ENCODE data around the gene POLQ. TPM values are rescaled to one million over a fixed set of nuclear protein-coding genes. Genes with fewer than 3 reads are reported as not detected.
"Not testable (repeated sequence)": the region's sequence is repeated elsewhere in the genome, so short reads cannot be mapped to it uniquely, and the experiment has no call there.

POLQ gene
- 1.4 and 2.7 TPM in 2 replicates for total RNA-seq

- Mint-ChIP-seq H3K9me3 (no peaks in the 10 kb centered on the region), H3K4me1 (peaks cover 31% of the 10 kb centered on the region), H3K4me3 (peak within 1 kb of the TSS; percentile 90), H3K36me3 (ENCODE audit: low read depth) (peaks cover 7% of the 10 kb centered on the region), H3K27ac (peak within 1 kb of the TSS; percentile 95), H3K27me3 (no peaks in the 10 kb centered on the region)
- intact Hi-C loops (cut with micrococcal nuclease) = loop anchor here (1.0 to 5.0 kb wide), 24 partner anchors 91 to 1943 kb away; partner anchors contain the start of genes DTX3L, EAF2, FAM162A and GOLGB1
- POLR2A ChIA-PET = interaction anchor here (0.8 to 4.1 kb wide), 13 partner anchors 115 to 1656 kb away, joined by 3 to 42 read pairs (median 4); partner anchors contain the start of genes EAF2, FAM162A, GOLGB1 and HCLS1
- CTCF ChIA-PET = interaction anchor here (1.3 to 4.0 kb wide), 9 partner anchors 307 to 1483 kb away, joined by 4 to 31 read pairs (median 9); partner anchors contain the start of genes FAM162A, MIX23 and SEMA5B
- DNase-seq = peak; percentile 74
- TF ChIP-seq, protein P1, sequence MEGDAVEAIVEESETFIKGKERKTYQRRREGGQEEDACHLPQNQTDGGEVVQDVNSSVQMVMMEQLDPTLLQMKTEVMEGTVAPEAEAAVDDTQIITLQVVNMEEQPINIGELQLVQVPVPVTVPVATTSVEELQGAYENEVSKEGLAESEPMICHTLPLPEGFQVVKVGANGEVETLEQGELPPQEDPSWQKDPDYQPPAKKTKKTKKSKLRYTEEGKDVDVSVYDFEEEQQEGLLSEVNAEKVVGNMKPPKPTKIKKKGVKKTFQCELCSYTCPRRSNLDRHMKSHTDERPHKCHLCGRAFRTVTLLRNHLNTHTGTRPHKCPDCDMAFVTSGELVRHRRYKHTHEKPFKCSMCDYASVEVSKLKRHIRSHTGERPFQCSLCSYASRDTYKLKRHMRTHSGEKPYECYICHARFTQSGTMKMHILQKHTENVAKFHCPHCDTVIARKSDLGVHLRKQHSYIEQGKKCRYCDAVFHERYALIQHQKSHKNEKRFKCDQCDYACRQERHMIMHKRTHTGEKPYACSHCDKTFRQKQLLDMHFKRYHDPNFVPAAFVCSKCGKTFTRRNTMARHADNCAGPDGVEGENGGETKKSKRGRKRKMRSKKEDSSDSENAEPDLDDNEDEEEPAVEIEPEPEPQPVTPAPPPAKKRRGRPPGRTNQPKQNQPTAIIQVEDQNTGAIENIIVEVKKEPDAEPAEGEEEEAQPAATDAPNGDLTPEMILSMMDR (IDR thresholded peaks at IDR 0.05) = no peak
- ATAC-seq (ENCODE audit: low read depth) = peak; percentile 91
Measured at GRCh38 chr3:121545574-121546455, at the start of gene POLQ. Gene POLQ, minus strand, starts transcription at chr3:121545988. Its CDS starts 111 bp downstream, at chr3:121545877.

- intact Hi-C loops (cut with micrococcal nuclease) = no loop called here
- Mint-ChIP-seq H3K36me3 (ENCODE audit: low read depth) (no peaks in the 10 kb centered on the region), H3K27me3 (no peaks in the 10 kb centered on the region), H3K27ac (no peak overlapping the region), H3K4me3 (no peak overlapping the region), H3K4me1 (peaks cover 7% of the 10 kb centered on the region), H3K9me3 (no peaks in the 10 kb centered on the region)
- TF ChIP-seq, protein P1 (IDR thresholded peaks at IDR 0.05) = no peak
- ChIA-PET CTCF (no interaction called here), POLR2A (no interaction called here)
- no peak for DNase-seq
- no peak for ATAC-seq (ENCODE audit: low read depth)
Measured at GRCh38 chr3:121594850-121595249, 49.1 kb upstream of the POLQ start.

DNA sequence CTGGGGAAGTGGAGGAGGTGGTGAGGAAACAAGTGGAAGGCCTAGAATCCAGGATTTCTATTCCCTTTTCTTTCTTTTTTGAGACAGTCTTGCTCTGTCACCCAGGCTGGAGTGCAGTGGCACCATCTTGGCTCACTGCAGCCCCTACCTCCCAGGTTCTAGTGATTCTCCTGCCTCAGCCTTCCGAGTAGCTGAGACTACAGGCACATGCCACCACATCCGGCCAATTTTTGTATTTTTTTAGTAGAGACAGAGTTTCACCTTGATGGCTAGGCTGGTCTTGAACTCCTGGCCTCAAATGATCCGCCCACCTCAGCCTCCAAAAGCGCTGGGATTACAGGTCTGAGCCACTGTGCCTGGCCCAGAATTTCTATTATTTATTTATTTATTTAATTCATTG is 48.0 kb upstream of the POLQ start:
- POLR2A ChIA-PET; H3K4me1 Mint-ChIP-seq; CTCF ChIA-PET; intact Hi-C loops (cut with micrococcal nuclease); H3K9me3 Mint-ChIP-seq; H3K27ac Mint-ChIP-seq; H3K4me3 Mint-ChIP-seq; H3K27me3 Mint-ChIP-seq; ATAC-seq (ENCODE audit: low read depth); DNase-seq; H3K36me3 Mint-ChIP-seq (ENCODE audit: low read depth): not testable (repeated sequence)

GRCh38 chr3:121592856-121593702 is 47.3 kb upstream of the POLQ start, which contains the start of gene FBXO40:
Gene FBXO40, plus strand, starts transcription at chr3:121593379. Its CDS starts 27,197 bp downstream, at chr3:121620576.
- Mint-ChIP-seq H3K36me3 (ENCODE audit: low read depth) (no peaks in the 10 kb centered on the region), H3K27ac (no peak within 1 kb of the TSS), H3K4me3 (no peak within 1 kb of the TSS), H3K9me3 (no peaks in the 10 kb centered on the region), H3K4me1 (peaks cover 7% of the 10 kb centered on the region), H3K27me3 (no peaks in the 10 kb centered on the region)
- DNase-seq (no peak), ATAC-seq (ENCODE audit: low read depth) (peak; percentile 21)
- TF ChIP-seq, protein P1 (IDR thresholded peaks at IDR 0.05) = no peak
- CTCF ChIA-PET = no interaction called here
- POLR2A ChIA-PET = interaction anchor here (0.6 kb wide), 1 partner anchor 1940 kb away, joined by 3 read pairs; no protein-coding TSS in a partner anchor
- intact Hi-C loops (cut with micrococcal nuclease) = no loop called here

- H3K27ac Mint-ChIP-seq = no peak overlapping the region
- H3K27me3 Mint-ChIP-seq = peaks cover 19% of the 10 kb centered on the region
- POLR2A ChIA-PET = no interaction called here
- no peaks in the 10 kb centered on the region for H3K4me1 Mint-ChIP-seq
- H3K36me3 Mint-ChIP-seq (ENCODE audit: low read depth) = no peaks in the 10 kb centered on the region
- CTCF ChIA-PET = no interaction called here
- TF ChIP-seq, protein P1 (IDR thresholded peaks at IDR 0.05) = no peak
- intact Hi-C loops (cut with micrococcal nuclease) = no loop called here
- H3K4me3 Mint-ChIP-seq = no peak overlapping the region
- DNase-seq (no peak), ATAC-seq (ENCODE audit: low read depth) (no peak)
- no peaks in the 10 kb centered on the region for H3K9me3 Mint-ChIP-seq
Measured at GRCh38 chr3:121584418-121584817, 38.6 kb upstream of the POLQ start.

Measured in activated B cell treated with CpG ODN at 0.5 μM for 24 hours (primary cell).